GM12865 (cell line): ENCODE measurements around the gene SPPL3.

Experiments used
- DNase-seq: peaks from one replicate; pipeline ENCODE4 v3.0.0; 2010; ENCODE audit warnings: low read depth
- H3K4me3 ChIP-seq: 2 replicates; pipeline ENCODE4 v1.5.1; 2011; ENCODE audit warnings: mild to moderate bottlenecking, low read depth, low read length, control low read depth
- CTCF ChIP-seq: IDR thresholded peaks from 2 replicates; pipeline ENCODE4 v1.5.1; 2011; ENCODE audit warnings: low read length, control low read depth, low read depth, inconsistent platforms; ENCODE audit not compliant: insufficient read depth; ENCODE audit errors: missing control alignments

Gene SPPL3

DNA sequence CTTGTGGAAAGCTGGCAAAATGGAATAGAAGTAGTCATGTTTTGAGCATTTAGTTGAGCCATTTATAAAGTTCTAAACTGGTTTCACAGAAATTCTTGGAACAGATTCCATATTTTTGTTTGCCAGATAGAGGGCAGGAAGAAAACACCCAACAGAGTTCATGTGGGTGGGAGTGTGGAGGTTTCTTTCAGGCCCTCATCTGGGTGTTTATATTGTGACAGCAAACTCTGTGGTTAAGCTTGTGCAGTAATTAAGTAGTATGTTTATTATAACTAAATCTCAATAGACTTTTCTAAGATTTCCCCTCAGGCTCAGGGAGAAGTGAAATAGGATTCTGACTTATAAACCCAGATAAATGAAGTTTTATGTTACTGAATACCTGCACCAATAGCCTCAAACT lies 57.4 kb downstream of the SPPL3 start:
- TF ChIP-seq CTCF, result no peak
- no peak for DNase-seq
- no peak overlapping the region for H3K4me3 ChIP-seq

GRCh38 chr12:120845696-120846095 lies 58.5 kb downstream of the SPPL3 start:
- DNase-seq, result no peak
- no peak for TF ChIP-seq CTCF
- H3K4me3 ChIP-seq, result no peak overlapping the region

GRCh38 chr12:120844768-120845449 lies 59.2 kb downstream of the SPPL3 start:
- TF ChIP-seq CTCF, result no peak
- H3K4me3 ChIP-seq, result no peak overlapping the region
- DNase-seq, result peak; percentile 34

GRCh38 chr12:120844297-120844696 lies 59.9 kb downstream of the SPPL3 start:
- TF ChIP-seq CTCF, result no peak
- H3K4me3 ChIP-seq, result no peak overlapping the region
- DNase-seq, result no peak

GRCh38 chr12:120843472-120843871 lies 60.7 kb downstream of the SPPL3 start:
- no peak for DNase-seq
- no peak overlapping the region for H3K4me3 ChIP-seq
- no peak for TF ChIP-seq CTCF

- H3K4me3 ChIP-seq, result no peak overlapping the region
- no peak for DNase-seq
- no peak for TF ChIP-seq CTCF
Measured at GRCh38 chr12:120842595-120842994, 61.6 kb downstream of the SPPL3 start.

DNA sequence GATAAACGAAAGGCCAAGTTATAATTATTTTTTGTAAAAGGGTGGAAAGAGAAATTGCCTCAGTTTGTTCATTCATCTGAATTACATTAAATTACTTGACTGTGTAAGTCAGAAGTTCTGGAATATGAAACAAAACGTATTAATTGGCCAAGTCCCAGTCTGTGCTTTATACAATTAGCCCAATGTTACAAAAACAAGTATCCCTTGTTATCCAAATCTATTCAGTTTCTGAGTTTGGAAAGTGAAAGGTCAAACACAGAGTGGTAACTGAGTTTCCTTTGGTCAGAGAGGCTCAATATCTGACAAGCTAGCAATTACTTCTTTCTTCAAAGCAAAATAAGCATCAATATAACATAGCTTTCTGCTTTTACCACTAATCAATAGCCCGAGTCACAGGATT lies 62.6 kb downstream of the SPPL3 start:
- no peak for DNase-seq

More for the DNA sequence above, 62.6 kb downstream of the SPPL3 start:
- no peak for TF ChIP-seq CTCF
- no peak overlapping the region for H3K4me3 ChIP-seq
